SJCRH30 (cell line): Measurements from ENCODE around the gene LRRK1. TPM values are rescaled to one million over a fixed set of nuclear protein-coding genes. Genes with fewer than 3 reads are reported as not detected.

Experiments
- DNase-seq, 2 experiments: peaks; one replicate each; pipeline ENCODE4 v3.0.0-alpha.2; 2015 to 2020
- H3K27ac ChIP-seq: fragments of 250-450 bp; sonication (Bioruptor Pico); 2 replicates; pipeline ENCODE4 v1.5.1; 2020; ENCODE audit warnings: mild to moderate bottlenecking, moderate library complexity
- H3K27me3 ChIP-seq: fragments of 250-450 bp; sonication (Bioruptor Pico); 2 replicates; pipeline ENCODE4 v1.5.1; 2020; ENCODE audit warnings: mild to moderate bottlenecking, moderate library complexity
- H3K36me3 ChIP-seq: fragments of 250-450 bp; sonication (Bioruptor Pico); 2 replicates; pipeline ENCODE4 v1.5.1; 2020; ENCODE audit warnings: mild to moderate bottlenecking, moderate library complexity
- H3K4me1 ChIP-seq: fragments of 250-450 bp; sonication (Bioruptor Pico); 2 replicates; pipeline ENCODE4 v1.5.1; 2020; ENCODE audit warnings: mild to moderate bottlenecking, moderate library complexity
- H3K4me3 ChIP-seq: fragments of 250-450 bp; sonication (Bioruptor Pico); 2 replicates; pipeline ENCODE4 v1.5.1; 2020; ENCODE audit warnings: mild to moderate bottlenecking, moderate library complexity
- H3K9me3 ChIP-seq: fragments of 250-450 bp; sonication (Bioruptor Pico); replicated peaks from 2 replicates; pipeline ENCODE4 v1.5.1; 2020; ENCODE audit warnings: mild to moderate bottlenecking, moderate library complexity
- total RNA-seq: library from RNA; depleted of rRNA; stranded (reverse); fragments of >200 nt; shearing (Covaris generic); gene quantifications from 2 replicates; pipeline ENCODE4 v1.2.3, GENCODE V29; 2014

Gene LRRK1
- total RNA-seq, 1 experiment from 2014 or later: 5.8 TPM

- Histone ChIP-seq H3K4me3 (no peak overlapping the region), H3K4me1 (no peaks in the 10 kb centered on the region), H3K27me3 (no peaks in the 10 kb centered on the region), H3K9me3 (no peaks in the 10 kb centered on the region), H3K36me3 (no peaks in the 10 kb centered on the region; the same call in 1 of the 2 replicates), H3K27ac (no peak overlapping the region)
- no peak for DNase-seq
These were observed 12.2 kb downstream of the LRRK1 start for GRCh38 chr15:100931143-100931890.

DNA sequence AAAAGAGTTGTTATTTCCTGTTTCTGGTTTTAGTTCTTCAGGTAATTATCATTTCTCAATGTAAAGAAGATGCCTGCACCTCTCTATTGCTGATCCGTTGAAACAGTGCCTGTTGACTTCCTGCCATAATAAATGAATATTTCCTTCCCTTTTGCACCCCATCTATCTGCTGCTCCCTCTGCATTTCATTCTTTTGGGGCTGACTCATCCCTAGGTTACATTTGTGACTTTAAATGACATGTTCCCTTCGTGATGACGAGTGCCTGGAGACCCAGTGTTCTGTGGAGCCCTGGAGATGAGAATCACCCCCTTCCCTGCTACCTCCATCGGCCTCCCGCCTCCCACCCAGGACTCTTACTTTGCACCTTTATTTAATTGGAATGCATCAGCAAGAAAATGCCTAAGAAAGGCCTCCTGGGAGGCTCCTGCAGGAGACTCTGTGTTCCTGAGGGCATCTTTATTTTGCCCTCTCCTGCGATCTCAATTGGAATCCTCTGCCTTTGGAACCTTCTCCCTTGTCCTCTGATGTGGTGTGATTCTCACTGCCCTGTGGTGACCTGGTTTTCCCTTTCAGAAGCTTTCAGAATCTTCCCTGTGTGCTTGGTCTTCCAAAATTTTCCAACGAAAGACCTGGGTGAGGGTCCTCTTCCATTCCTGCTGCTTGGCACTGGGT lies 13.7 kb downstream of the LRRK1 start:
- Histone ChIP-seq H3K36me3 (no peaks in the 10 kb centered on the region; the same call in 1 of the 2 replicates), H3K9me3 (no peaks in the 10 kb centered on the region), H3K4me3 (no peak overlapping the region), H3K4me1 (no peaks in the 10 kb centered on the region), H3K27me3 (no peaks in the 10 kb centered on the region), H3K27ac (no peak overlapping the region)
- DNase-seq: no peak

DNA sequence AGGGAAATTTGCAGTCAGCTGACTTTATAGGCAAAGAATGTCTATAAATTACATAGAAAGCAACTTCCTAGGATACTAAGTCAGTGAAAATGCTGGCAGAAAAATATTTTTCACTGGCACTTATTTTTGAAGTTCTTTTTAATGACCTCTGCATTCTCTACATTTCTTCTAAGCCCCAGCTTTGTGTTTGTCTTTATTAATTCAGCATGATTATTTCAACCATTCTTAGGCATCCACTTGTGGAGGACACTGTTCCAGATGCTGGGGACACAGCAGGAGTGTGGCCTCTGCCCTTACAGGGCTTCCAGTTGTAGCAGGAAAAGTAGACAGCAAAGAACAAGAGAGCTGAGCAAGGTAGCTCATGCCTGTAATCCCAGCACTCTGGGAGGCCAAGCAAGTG lies 15.0 kb downstream of the LRRK1 start:
- no peak for DNase-seq
- Histone ChIP-seq H3K36me3 (no peaks in the 10 kb centered on the region), H3K27me3 (no peaks in the 10 kb centered on the region), H3K4me3 (no peak overlapping the region), H3K9me3 (no peaks in the 10 kb centered on the region), H3K27ac (no peak overlapping the region), H3K4me1 (no peaks in the 10 kb centered on the region)

DNA sequence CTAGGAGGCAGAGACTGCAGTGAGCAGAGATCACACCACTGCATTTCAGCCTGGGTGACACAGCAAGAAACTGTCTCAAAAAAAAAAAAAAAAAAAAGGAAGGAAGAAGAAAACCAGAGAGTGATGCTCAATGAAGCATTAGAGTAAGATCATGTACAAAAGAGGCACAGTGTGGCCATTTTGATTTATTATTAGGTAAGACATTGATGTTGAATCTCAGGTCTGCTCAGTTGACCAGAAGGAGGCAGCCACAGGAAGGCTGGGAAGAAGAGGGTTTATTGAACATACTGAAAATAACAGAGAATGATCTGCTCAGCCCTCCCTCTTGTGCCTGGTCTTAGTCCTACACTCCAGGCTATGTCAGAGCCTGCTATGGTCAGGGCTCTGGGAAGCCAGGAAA lies 15.6 kb downstream of the LRRK1 start:
- DNase-seq: no peak
- no peaks in the 10 kb centered on the region for H3K4me1 ChIP-seq
- H3K4me3 ChIP-seq: no peak overlapping the region
- no peaks in the 10 kb centered on the region for H3K9me3 ChIP-seq
- H3K36me3 ChIP-seq: no peaks in the 10 kb centered on the region
- no peaks in the 10 kb centered on the region for H3K27me3 ChIP-seq
- no peak overlapping the region for H3K27ac ChIP-seq

DNA sequence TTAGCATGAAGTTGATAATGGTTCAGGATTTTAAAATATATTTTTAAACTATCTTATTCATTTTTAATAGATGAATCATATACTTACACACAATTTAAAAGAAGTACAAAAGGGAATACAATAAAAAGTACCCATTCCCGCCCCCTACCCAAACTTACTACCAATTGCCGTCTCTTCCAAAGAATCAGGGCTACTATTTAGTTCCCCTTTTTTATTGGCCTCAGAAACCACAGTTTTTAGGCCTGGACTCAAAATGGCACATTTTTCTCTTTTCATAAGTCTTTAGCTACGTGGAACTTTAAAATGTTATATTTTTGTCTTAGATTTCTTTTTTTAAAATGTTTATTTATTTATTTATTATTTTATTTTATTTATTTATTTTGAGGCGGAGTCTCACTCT lies 18.0 kb downstream of the LRRK1 start:
- H3K27me3 ChIP-seq: no peaks in the 10 kb centered on the region
- H3K27ac ChIP-seq: no peak overlapping the region
- H3K4me3 ChIP-seq: no peak overlapping the region
- 0 out of 2 replicates have a peak, but pooled peaks cover 3% of the 10 kb centered on the region for H3K4me1 ChIP-seq
- no peaks in the 10 kb centered on the region for H3K36me3 ChIP-seq
- no peak for DNase-seq
- no peaks in the 10 kb centered on the region for H3K9me3 ChIP-seq

DNA sequence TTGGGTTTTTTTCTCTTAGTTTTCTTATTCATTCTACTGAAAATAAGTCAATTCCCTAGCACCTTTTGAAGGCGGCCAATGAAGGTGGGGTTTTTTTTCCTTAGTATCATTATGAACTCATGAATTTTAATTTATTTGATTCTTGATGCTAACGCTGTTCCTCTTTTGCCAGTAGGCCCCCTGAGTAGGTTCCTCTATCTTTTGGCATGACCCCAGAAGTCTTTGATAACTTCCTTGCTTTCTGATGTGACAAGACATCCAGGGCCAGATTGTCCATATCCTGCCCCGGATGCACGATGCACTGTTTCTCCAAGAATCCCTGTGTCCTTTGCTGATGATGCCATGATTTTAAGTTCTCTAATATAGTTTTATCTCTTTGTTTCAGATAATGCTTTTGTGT lies 20.6 kb downstream of the LRRK1 start:
- 0 out of 2 replicates have a peak, but pooled peaks cover 3% of the 10 kb centered on the region for H3K4me1 ChIP-seq
- no peak overlapping the region for H3K27ac ChIP-seq

DNA sequence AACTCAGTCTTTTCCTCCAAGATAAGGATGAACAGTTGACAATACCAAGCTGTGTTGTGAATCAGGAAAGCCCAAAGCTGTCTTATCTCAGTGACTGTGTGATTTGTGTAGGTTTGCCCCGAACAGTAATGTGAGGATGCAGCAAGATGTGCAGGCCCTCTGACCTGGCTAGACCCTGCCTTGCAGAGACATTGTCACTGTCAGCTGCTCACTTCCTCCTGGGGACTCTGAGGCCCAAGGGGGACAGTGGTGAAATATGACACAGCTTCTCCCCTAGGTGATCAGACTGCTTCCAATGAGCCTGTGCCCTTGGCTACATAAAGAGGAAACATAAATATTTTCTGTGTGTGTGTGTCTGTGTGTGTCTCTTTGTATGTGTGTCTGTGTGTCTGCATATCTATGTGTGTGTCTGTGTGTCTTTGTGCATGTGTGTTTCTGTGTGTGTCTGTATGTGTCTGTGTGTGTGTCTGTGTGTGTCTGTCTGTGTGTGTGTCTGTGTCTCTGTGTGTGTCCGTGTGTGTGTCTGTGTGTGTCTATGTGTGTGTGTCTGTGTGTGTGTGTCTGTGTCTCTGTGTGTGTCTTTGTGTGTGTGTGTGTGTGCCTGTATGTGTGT lies 21.7 kb downstream of the LRRK1 start:
- no peaks in the 10 kb centered on the region for H3K9me3 ChIP-seq
- H3K27ac ChIP-seq: no peak overlapping the region
- H3K4me3 ChIP-seq: no peak overlapping the region
- no peaks in the 10 kb centered on the region for H3K36me3 ChIP-seq
- H3K4me1 ChIP-seq: 0 out of 2 replicates have a peak, but pooled peaks cover 3% of the 10 kb centered on the region
- no peaks in the 10 kb centered on the region for H3K27me3 ChIP-seq
- DNase-seq: peak in 1 of 2 experiments; percentile 34

More for the DNA sequence above, 20.6 kb downstream of the LRRK1 start:
- Histone ChIP-seq H3K27me3 (no peaks in the 10 kb centered on the region), H3K36me3 (no peaks in the 10 kb centered on the region), H3K4me3 (no peak overlapping the region), H3K9me3 (no peaks in the 10 kb centered on the region)
- no peak for DNase-seq

DNA sequence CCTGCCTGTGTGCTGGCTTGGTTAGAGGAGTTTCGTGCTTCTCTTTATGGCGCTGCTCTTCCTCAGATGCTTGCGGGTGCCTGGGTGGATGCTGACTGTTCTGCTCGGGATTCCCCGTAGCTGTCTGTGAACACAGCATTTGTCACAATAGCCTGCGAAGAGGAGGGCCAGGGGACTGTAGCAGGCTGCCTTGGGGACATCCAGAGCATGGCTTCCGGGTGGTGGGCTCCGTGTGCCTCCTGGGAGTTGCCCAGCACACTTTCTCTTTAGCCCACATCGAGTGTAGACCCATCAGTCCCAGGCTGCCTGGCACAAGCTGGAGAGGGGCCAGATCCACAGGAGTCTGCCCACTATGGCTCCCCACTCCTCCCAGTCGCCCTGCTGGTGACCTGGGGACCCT lies 22.4 kb downstream of the LRRK1 start:
- Histone ChIP-seq H3K36me3 (no peaks in the 10 kb centered on the region), H3K4me3 (no peak overlapping the region)

DNA sequence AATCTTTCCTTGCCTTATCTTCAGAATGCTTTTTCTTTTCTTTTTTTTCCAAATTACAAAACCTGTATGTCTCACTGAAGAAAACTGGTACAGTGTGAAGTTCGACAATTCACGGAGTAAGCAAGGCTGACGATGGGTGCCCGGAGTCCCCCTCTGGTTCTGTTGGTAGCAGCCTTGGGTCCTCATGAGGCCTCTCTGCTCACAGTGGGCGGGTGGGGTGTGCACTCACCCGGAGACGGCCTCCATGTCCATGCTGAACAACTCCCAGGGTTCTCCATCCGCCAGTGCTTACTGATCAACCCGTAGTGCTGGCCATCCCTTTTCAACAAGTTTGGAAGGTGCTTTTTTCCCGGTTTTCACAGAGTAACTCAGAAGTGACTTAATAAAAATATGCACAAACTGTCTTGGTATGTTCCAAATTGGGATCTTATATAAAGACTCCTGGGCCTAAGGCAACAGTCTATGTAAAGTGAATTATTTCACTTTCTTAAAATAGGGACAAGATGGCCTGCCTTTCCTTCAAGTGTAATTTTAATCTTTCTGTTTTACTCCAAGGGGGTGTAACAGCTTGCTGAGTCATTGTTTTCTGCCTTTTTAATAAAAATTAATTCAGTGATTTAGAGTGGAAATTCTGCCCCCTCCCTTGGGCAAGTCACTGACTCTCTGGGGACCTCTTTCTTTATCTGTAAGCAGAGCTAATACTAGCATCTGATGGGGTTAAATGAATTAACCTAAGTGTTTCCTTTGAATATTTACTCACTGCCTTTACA lies 23.7 kb downstream of the LRRK1 start:
- no peak overlapping the region for H3K27ac ChIP-seq
- no peak for DNase-seq
- H3K9me3 ChIP-seq: no peaks in the 10 kb centered on the region
- no peaks in the 10 kb centered on the region for H3K36me3 ChIP-seq
- 0 out of 2 replicates have a peak, but pooled peaks cover 3% of the 10 kb centered on the region for H3K4me1 ChIP-seq
- H3K27me3 ChIP-seq: no peaks in the 10 kb centered on the region
- H3K4me3 ChIP-seq: no peak overlapping the region

More for the DNA sequence above, 22.4 kb downstream of the LRRK1 start:
- H3K9me3 ChIP-seq: no peaks in the 10 kb centered on the region
- H3K4me1 ChIP-seq: 0 out of 2 replicates have a peak, but pooled peaks cover 3% of the 10 kb centered on the region
- no peaks in the 10 kb centered on the region for H3K27me3 ChIP-seq
- no peak for DNase-seq
- no peak overlapping the region for H3K27ac ChIP-seq

GRCh38 chr15:100944244-100944895 lies 25.2 kb downstream of the LRRK1 start:
- Histone ChIP-seq H3K36me3 (peaks cover 3% of the 10 kb centered on the region; the same call in 1 of the 2 replicates), H3K4me3 (no peak overlapping the region), H3K27me3 (no peaks in the 10 kb centered on the region), H3K4me1 (peaks cover 3% of the 10 kb centered on the region; the same call in 1 of the 2 replicates), H3K27ac (no peak overlapping the region), H3K9me3 (no peaks in the 10 kb centered on the region)
- DNase-seq: no peak

DNA sequence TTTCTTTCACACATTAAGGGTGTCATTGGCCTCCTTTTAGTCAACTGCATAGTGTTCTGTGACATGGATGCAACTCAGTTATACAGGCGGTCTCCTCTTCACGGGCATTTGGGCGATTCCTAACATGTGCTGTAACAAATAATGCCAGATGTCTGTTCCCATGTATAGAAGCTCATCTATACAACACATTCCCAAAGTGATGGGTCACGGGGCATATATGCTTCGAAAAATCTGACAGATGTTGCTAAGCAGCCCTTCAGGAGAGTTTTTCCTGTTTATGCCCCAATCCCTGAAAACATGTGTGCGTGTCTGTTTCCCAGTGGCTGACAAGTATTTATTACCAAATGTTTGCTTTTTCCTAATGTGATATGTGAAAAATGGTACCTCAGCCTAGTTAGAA lies 25.8 kb downstream of the LRRK1 start:
- Histone ChIP-seq H3K9me3 (no peaks in the 10 kb centered on the region), H3K27ac (no peak overlapping the region), H3K36me3 (peaks cover 3% of the 10 kb centered on the region; the same call in 1 of the 2 replicates), H3K4me3 (no peak overlapping the region), H3K4me1 (peaks cover 3% of the 10 kb centered on the region; the same call in 1 of the 2 replicates), H3K27me3 (no peaks in the 10 kb centered on the region)
- no peak for DNase-seq

GRCh38 chr15:100947760-100948429 lies 28.7 kb downstream of the LRRK1 start:
- Histone ChIP-seq H3K4me3 (no peak overlapping the region), H3K36me3 (peaks cover 3% of the 10 kb centered on the region; the same call in 1 of the 2 replicates)
- no peak for DNase-seq

GRCh38 chr15:100948430-100948762 lies 29.2 kb downstream of the LRRK1 start:
- Histone ChIP-seq H3K4me3 (no peak overlapping the region), H3K4me1 (no peaks in the 10 kb centered on the region; the same call in 1 of the 2 replicates), H3K36me3 (peaks cover 3% of the 10 kb centered on the region; the same call in 1 of the 2 replicates), H3K27me3 (no peaks in the 10 kb centered on the region), H3K9me3 (no peaks in the 10 kb centered on the region), H3K27ac (no peak overlapping the region)
- DNase-seq: no peak

More at GRCh38 chr15:100947760-100948429, 28.7 kb downstream of the LRRK1 start:
- Histone ChIP-seq H3K27ac (no peak overlapping the region), H3K27me3 (no peaks in the 10 kb centered on the region), H3K9me3 (no peaks in the 10 kb centered on the region), H3K4me1 (no peaks in the 10 kb centered on the region; the same call in 1 of the 2 replicates)
